HepG2 (cell line): ENCODE measurements around the gene RASSF8. TPM values are rescaled to one million over a fixed set of nuclear protein-coding genes. Genes with fewer than 3 reads are reported as not detected.

Source experiments
- ATAC-seq: fragments of 200-7000 bp; cut with Tn5 transposase; 3 replicates; pipeline ENCODE4 v1.9.1; 2020; ENCODE audit warnings: mild to moderate bottlenecking, moderate library complexity
- BruUV-seq: library from RNA; stranded (reverse); fragments of 400-500 nt; replicated peaks from 2 replicates; lab custom pipeline; 2021; lab: Mats Ljungman, UMichigan
- CTCF ChIA-PET: fragments of 300-600 bp; formaldehyde crosslinking; extraction: SDS; loops from one replicate; lab custom pipeline; 2021; ENCODE audit warnings: low total read pairs, inconsistent platforms, low intra/inter-chr PET ratio; lab: Yijun Ruan, JAX
- POLR2A ChIA-PET: fragments of 350-600 bp; sonication (Branson Sonifier 250); formaldehyde crosslinking; loops from one replicate; lab custom pipeline; 2020; ENCODE audit warnings: antibody characterized with exemption, inconsistent platforms; lab: Yijun Ruan, JAX
- DNase-seq: peaks from one replicate; pipeline ENCODE4 v3.0.0-alpha.2; 2015; ENCODE audit warnings: low spot score
- FAIRE-seq: peaks from 3 replicates; lab custom pipeline; 2011; peaks lifted over from hg19 to GRCh38; lab: Jason Lieb, UNC
- H2AFZ ChIP-seq: one replicate; pipeline ENCODE4 v1.6.1; 2011; ENCODE audit warnings: low read length, inconsistent platforms
- H3K27ac ChIP-seq: fragments of 300-600 bp; 3 replicates; pipeline ENCODE4 v1.8.0; 2011; ENCODE audit warnings: mixed run types, mild to moderate bottlenecking, mixed read lengths, low read length, inconsistent platforms; ENCODE audit not compliant: insufficient read depth; ENCODE audit errors: extremely low read length
- H3K27me3 ChIP-seq, 2 experiments: fragments of 200-600 bp in 1 of 2; 2 replicates in 1 of 2; 3 replicates in 1 of 2; pipeline versions ENCODE4 v1.6.0 to v1.8.0; 2011; ENCODE audit warnings: low read length in 2 of 2, mild to moderate bottlenecking in 2 of 2, moderate library complexity in 2 of 2, inconsistent platforms in 1 of 2; ENCODE audit not compliant: insufficient read depth in 2 of 2, control insufficient read depth in 1 of 2
- H3K36me3 ChIP-seq, 2 experiments: fragments of 200-600 bp in 1 of 2; replicated peaks in 1 of 2; 2 replicates in 1 of 2; 3 replicates in 1 of 2; pipeline versions ENCODE4 v1.5.1 to v1.8.0; 2011; ENCODE audit warnings: low read length in 2 of 2, inconsistent platforms in 1 of 2; ENCODE audit not compliant: insufficient read depth in 2 of 2, control insufficient read depth in 1 of 2
- H3K4me1 ChIP-seq: 2 replicates; pipeline ENCODE4 v1.5.1; 2012; ENCODE audit warnings: low read length, inconsistent platforms; ENCODE audit not compliant: insufficient read depth
- H3K4me2 ChIP-seq: 2 replicates; pipeline ENCODE4 v1.6.0; 2011; ENCODE audit warnings: low read depth, low read length, inconsistent platforms
- H3K4me3 ChIP-seq, 3 experiments: fragments of 200-600 bp in 1 of 3; sonication (generic), shearing (Covaris generic) in 1 of 3; replicated peaks in 1 of 3; 2 replicates each; pipeline ENCODE4 v1.5.1; 2011 to 2016; ENCODE audit warnings: low read length in 3 of 3, inconsistent platforms in 2 of 3, low read depth in 2 of 3, mild to moderate bottlenecking in 2 of 3, control low read depth in 1 of 3, mixed read lengths in 1 of 3; ENCODE audit not compliant: insufficient read depth in 1 of 3
- H3K79me2 ChIP-seq: one replicate; pipeline ENCODE4 v1.6.1; 2011; ENCODE audit warnings: low read length, inconsistent platforms; ENCODE audit not compliant: insufficient read depth
- H3K9ac ChIP-seq: 2 replicates; pipeline ENCODE4 v1.6.0; 2011; ENCODE audit warnings: mild to moderate bottlenecking, low read depth, low read length, inconsistent platforms; ENCODE audit not compliant: insufficient read depth
- H3K9me3 ChIP-seq: 2 replicates; pipeline ENCODE4 v1.5.1; 2012; ENCODE audit warnings: mild to moderate bottlenecking, low read length
- H4K20me1 ChIP-seq: 2 replicates; pipeline ENCODE4 v1.6.0; 2011; ENCODE audit warnings: inconsistent platforms, mild to moderate bottlenecking, low read length, moderate library complexity; ENCODE audit not compliant: insufficient read depth
- AKAP8 ChIP-seq: sonication (generic); formaldehyde crosslinking; IDR thresholded peaks from 2 replicates; pipeline ENCODE4 v1.5.1; 2020; ENCODE audit warnings: mild to moderate bottlenecking, missing genetic modification reagents
- AKNA ChIP-seq: sonication (generic); formaldehyde crosslinking; IDR thresholded peaks from 2 replicates; pipeline ENCODE4 v1.4.0; 2020; ENCODE audit warnings: missing genetic modification reagents, borderline replicate concordance
- BORCS8-MEF2B ChIP-seq: sonication (generic); formaldehyde crosslinking; IDR thresholded peaks from 2 replicates; pipeline ENCODE4 v1.8.0; 2022; ENCODE audit warnings: mild to moderate bottlenecking, missing genetic modification reagents
- ELF1 ChIP-seq: sonication (generic); formaldehyde crosslinking; IDR thresholded peaks from 2 replicates; pipeline ENCODE4 v1.4.0; 2020; ENCODE audit warnings: missing genetic modification reagents
- HNF4G ChIP-seq, 2 experiments: sonication (generic) in 1 of 2; formaldehyde crosslinking in 1 of 2; IDR thresholded peaks; 2 replicates each; pipeline versions ENCODE4 v1.4.0 to v1.6.1; 2011 to 2020; ENCODE audit warnings: borderline replicate concordance in 2 of 2, low read depth in 2 of 2, mild to moderate bottlenecking in 2 of 2, low read length in 1 of 2, missing genetic modification reagents in 1 of 2, moderate library complexity in 1 of 2
- HOXA3 ChIP-seq: sonication (generic); formaldehyde crosslinking; IDR thresholded peaks from 2 replicates; pipeline ENCODE4 v1.5.0; 2020; ENCODE audit warnings: missing genetic modification reagents
- MAZ ChIP-seq, 2 experiments: sonication (generic) in 1 of 2; formaldehyde crosslinking in 1 of 2; IDR thresholded peaks; 2 replicates each; pipeline versions ENCODE4 v1.5.0 to v1.6.1; 2012 to 2020; ENCODE audit warnings: low read depth in 2 of 2, mild to moderate bottlenecking in 2 of 2, borderline replicate concordance in 1 of 2, improper control_type of control experiment in 1 of 2, low read length in 1 of 2, missing genetic modification reagents in 1 of 2, moderate library complexity in 1 of 2
- MEIS2 ChIP-seq: sonication (generic); formaldehyde crosslinking; IDR thresholded peaks from 2 replicates; pipeline ENCODE4 v1.9.0; 2021; ENCODE audit warnings: mild to moderate bottlenecking, missing genetic modification reagents
- MXD3 ChIP-seq: IDR thresholded peaks from 2 replicates; pipeline ENCODE4 v1.6.1; 2016; ENCODE audit warnings: mild to moderate bottlenecking, missing biosample characterization, missing genetic modification reagents
- NR2C2 ChIP-seq: sonication (generic); formaldehyde crosslinking; IDR thresholded peaks from 2 replicates; pipeline ENCODE4 v1.4.0; 2020; ENCODE audit warnings: missing genetic modification reagents, mild to moderate bottlenecking, moderate library complexity, borderline replicate concordance
- PAWR ChIP-seq: sonication (generic); formaldehyde crosslinking; IDR thresholded peaks from 2 replicates; pipeline ENCODE4 v1.4.0; 2020; ENCODE audit warnings: missing genetic modification reagents, mild to moderate bottlenecking, borderline replicate concordance
- RFX5 ChIP-seq: IDR thresholded peaks from 2 replicates; pipeline ENCODE4 v1.6.1; 2011; ENCODE audit warnings: low read depth, low read length, improper control_type of control experiment
- TFAP4 ChIP-seq: sonication (generic); IDR thresholded peaks from 2 replicates; pipeline ENCODE4 v1.6.1; 2016; ENCODE audit warnings: low read depth, borderline replicate concordance
- TOPORS ChIP-seq: sonication (generic); formaldehyde crosslinking; IDR thresholded peaks from 2 replicates; pipeline ENCODE4 v1.8.0; 2023; ENCODE audit warnings: mild to moderate bottlenecking, missing genetic modification reagents
- ZFY ChIP-seq: sonication (generic); formaldehyde crosslinking; IDR thresholded peaks from 2 replicates; pipeline ENCODE4 v1.4.0; 2020; ENCODE audit warnings: missing genetic modification reagents
- ZNF33B ChIP-seq: sonication (generic); formaldehyde crosslinking; IDR thresholded peaks from 2 replicates; pipeline ENCODE4 v1.5.1; 2020; ENCODE audit warnings: mild to moderate bottlenecking, missing genetic modification reagents
- ZNF557 ChIP-seq: sonication (generic); formaldehyde crosslinking; IDR thresholded peaks from 2 replicates; pipeline ENCODE4 v1.4.0; 2020; ENCODE audit warnings: missing genetic modification reagents
- ZNF572 ChIP-seq: sonication (generic); formaldehyde crosslinking; IDR thresholded peaks from 2 replicates; pipeline ENCODE4 v1.5.1; 2020; ENCODE audit warnings: mild to moderate bottlenecking, missing genetic modification reagents
- ZNF629 ChIP-seq: sonication (generic); formaldehyde crosslinking; conservative IDR thresholded peaks from 2 replicates; pipeline ENCODE4 v1.5.0; 2020; ENCODE audit warnings: missing genetic modification reagents
- WGBS: methylation state at CpG from one replicate; pipeline ENCODE4 v1.1.6; 2017; ENCODE audit warnings: low lambda C conversion rate; 5-methylcytosine and 5-hydroxymethylcytosine counted together
- in situ Hi-C: cut with HindIII; loops from 2 replicates; pipeline ENCODE4 v1.10.0; 2017; ENCODE audit warnings: low pct_unique_long_range_greater_than_20kb; ENCODE audit not compliant: extremely low pct_ligation_motif_present
- intact Hi-C: fragments of 100-400 bp; cut with micrococcal nuclease; formaldehyde crosslinking; loops from one replicate; pipeline ENCODE4 v1.10.0; 2022; ENCODE audit not compliant: unreplicated experiment
- polyA plus RNA-seq, 8 experiments: library from polyadenylated mRNA; depleted of rRNA in 3 of 8; stranded (reverse) in 7 of 8; unstranded in 1 of 8; fragments of >200 nt; fragmentation: Illumina TruSeq in 4 of 8; extraction: Trizol in 4 of 8; gene quantifications; 2 replicates each; pipeline versions ENCODE4 v1.2.1 to v1.2.3, GENCODE V29; 2011 to 2016; ENCODE audit warnings: low read depth in 4 of 8, missing spikeins in 1 of 8, mixed read lengths in 1 of 8; ENCODE audit not compliant: insufficient read depth in 1 of 8
- total RNA-seq, 5 experiments: library from RNA; depleted of rRNA; stranded (reverse); fragments of >200 nt; fragmentation: Illumina TruSeq; extraction: Trizol; gene quantifications; 2 replicates each; pipeline ENCODE4 v1.2.3, GENCODE V29; 2016; ENCODE audit warnings: low read depth in 1 of 5

RASSF8 gene
- total and polyA plus RNA-seq, 2 of the 13 experiments (the other 11 are each of a cell fraction or from before 2014, with no cell fraction given), result 0.82 to 9.2 TPM

- BruUV-seq, result TSS peak; percentile 74
- no peaks in the 10 kb centered on the region for H3K79me2 ChIP-seq
- no peaks in the 10 kb centered on the region for H3K36me3 ChIP-seq
- no peaks in the 10 kb centered on the region for H3K9me3 ChIP-seq
- peaks cover 11% of the 10 kb centered on the region for H3K4me1 ChIP-seq
- in situ Hi-C loops (no loop called here), intact Hi-C loops (no loop called here)
- ChIA-PET POLR2A (no interaction called here), CTCF (no interaction called here)
- no peaks in the 10 kb centered on the region for H4K20me1 ChIP-seq
- FAIRE-seq (no peak), ATAC-seq (peak; percentile 17), DNase-seq (no peak)
- H3K4me2 ChIP-seq, result peak overlapping the region; percentile 82
- H2AFZ ChIP-seq, result peak overlapping the region; percentile 42
- H3K4me3 ChIP-seq, result peak overlapping the region; percentile 55 to 74 (median 66)
- H3K27me3 ChIP-seq, result peaks cover 0 to 21% of the 10 kb centered on the region in 2 experiments; a peak in 3 of 5 replicates
- 14% methylated on average over 15 of the region's 38 CpGs for WGBS
- peak overlapping the region; percentile 52; the same call in 1 of the 2 replicates for H3K9ac ChIP-seq
- no peak overlapping the region for H3K27ac ChIP-seq
- TF ChIP-seq MAZ (IDR thresholded peaks at IDR 0.05; ENCODE audit: borderline replicate concordance, low read depth, low read length) (no peak), MAZ (CRISPR knock-in tag; IDR thresholded peaks at IDR 0.05; ENCODE audit: low read depth) (no peak), TFAP4 (no peak), HNF4G (IDR thresholded peaks at IDR 0.05; ENCODE audit: borderline replicate concordance, low read depth, low read length) (no peak), HNF4G (CRISPR knock-in tag; IDR thresholded peaks at IDR 0.05; ENCODE audit: borderline replicate concordance, low read depth) (no peak), ZNF33B (CRISPR knock-in tag) (no peak), MXD3 (CRISPR knock-in tag) (peak; percentile 37; the same call in 1 of the 2 replicates), ZNF629 (CRISPR knock-in tag) (no peak), AKNA (CRISPR knock-in tag) (no peak), ZFY (CRISPR knock-in tag) (peak; percentile 45; the same call in 1 of the 2 replicates), BORCS8-MEF2B (CRISPR knock-in tag) (peak; percentile 58; the same call in 1 of the 2 replicates), ELF1 (CRISPR knock-in tag) (no peak), PAWR (CRISPR knock-in tag) (no peak), ZNF572 (CRISPR knock-in tag) (no peak), AKAP8 (no peak), MEIS2 (CRISPR knock-in tag) (no peak), NR2C2 (CRISPR knock-in tag) (no peak), RFX5 (no peak), ZNF557 (CRISPR knock-in tag) (no peak), HOXA3 (CRISPR knock-in tag) (no peak), TOPORS (CRISPR knock-in tag) (no peak)
These were observed 572 bp upstream of the RASSF8 start for GRCh38 chr12:25957793-25958427.
